HL-60 (cell line): ENCODE measurements around the gene ALDH1L1.

Source experiments
- GABPA ChIP-seq: IDR thresholded peaks from 2 replicates; pipeline ENCODE4 v1.6.1; 2012; ENCODE audit warnings: low read depth
- POLR2AphosphoS5 ChIP-seq: IDR thresholded peaks from 2 replicates; pipeline ENCODE4 v1.6.1; 2012; ENCODE audit warnings: low read depth
- SPI1 ChIP-seq: IDR thresholded peaks from 2 replicates; pipeline ENCODE4 v1.6.1; 2012; ENCODE audit warnings: low read depth, mild to moderate bottlenecking, borderline replicate concordance
- TF ChIP-seq, protein P1 (sequence below): IDR thresholded peaks from one replicate; pipeline ENCODE4 v1.5.1; 2011; ENCODE audit warnings: low read length, control low read depth, inconsistent platforms; ENCODE audit not compliant: insufficient read depth
- TF ChIP-seq, protein P2 (sequence below): IDR thresholded peaks from 2 replicates; pipeline ENCODE4 v1.6.1; 2012; ENCODE audit warnings: low read depth; ENCODE audit not compliant: insufficient replicate concordance

DNA sequence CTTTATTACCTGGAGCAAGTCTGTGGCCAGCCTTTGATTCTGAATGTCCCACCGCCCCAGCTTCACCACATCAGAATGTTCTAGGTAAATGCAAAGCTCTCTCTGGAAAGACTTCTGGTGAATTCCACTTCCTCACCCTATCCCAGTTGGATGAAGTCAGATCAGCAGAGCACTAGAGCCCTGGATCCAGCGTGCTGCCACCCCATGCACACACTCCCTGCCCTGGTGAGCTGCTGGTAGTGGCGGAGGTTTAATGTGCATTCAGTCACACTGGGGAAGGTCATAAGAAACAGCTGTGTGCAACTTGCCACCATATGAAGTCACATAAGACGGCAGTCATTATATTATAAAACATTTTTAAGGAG lies 80.1 kb downstream of the ALDH1L1 start:
- TF ChIP-seq, protein P1, sequence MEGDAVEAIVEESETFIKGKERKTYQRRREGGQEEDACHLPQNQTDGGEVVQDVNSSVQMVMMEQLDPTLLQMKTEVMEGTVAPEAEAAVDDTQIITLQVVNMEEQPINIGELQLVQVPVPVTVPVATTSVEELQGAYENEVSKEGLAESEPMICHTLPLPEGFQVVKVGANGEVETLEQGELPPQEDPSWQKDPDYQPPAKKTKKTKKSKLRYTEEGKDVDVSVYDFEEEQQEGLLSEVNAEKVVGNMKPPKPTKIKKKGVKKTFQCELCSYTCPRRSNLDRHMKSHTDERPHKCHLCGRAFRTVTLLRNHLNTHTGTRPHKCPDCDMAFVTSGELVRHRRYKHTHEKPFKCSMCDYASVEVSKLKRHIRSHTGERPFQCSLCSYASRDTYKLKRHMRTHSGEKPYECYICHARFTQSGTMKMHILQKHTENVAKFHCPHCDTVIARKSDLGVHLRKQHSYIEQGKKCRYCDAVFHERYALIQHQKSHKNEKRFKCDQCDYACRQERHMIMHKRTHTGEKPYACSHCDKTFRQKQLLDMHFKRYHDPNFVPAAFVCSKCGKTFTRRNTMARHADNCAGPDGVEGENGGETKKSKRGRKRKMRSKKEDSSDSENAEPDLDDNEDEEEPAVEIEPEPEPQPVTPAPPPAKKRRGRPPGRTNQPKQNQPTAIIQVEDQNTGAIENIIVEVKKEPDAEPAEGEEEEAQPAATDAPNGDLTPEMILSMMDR: no peak
- TF ChIP-seq, protein P2, sequence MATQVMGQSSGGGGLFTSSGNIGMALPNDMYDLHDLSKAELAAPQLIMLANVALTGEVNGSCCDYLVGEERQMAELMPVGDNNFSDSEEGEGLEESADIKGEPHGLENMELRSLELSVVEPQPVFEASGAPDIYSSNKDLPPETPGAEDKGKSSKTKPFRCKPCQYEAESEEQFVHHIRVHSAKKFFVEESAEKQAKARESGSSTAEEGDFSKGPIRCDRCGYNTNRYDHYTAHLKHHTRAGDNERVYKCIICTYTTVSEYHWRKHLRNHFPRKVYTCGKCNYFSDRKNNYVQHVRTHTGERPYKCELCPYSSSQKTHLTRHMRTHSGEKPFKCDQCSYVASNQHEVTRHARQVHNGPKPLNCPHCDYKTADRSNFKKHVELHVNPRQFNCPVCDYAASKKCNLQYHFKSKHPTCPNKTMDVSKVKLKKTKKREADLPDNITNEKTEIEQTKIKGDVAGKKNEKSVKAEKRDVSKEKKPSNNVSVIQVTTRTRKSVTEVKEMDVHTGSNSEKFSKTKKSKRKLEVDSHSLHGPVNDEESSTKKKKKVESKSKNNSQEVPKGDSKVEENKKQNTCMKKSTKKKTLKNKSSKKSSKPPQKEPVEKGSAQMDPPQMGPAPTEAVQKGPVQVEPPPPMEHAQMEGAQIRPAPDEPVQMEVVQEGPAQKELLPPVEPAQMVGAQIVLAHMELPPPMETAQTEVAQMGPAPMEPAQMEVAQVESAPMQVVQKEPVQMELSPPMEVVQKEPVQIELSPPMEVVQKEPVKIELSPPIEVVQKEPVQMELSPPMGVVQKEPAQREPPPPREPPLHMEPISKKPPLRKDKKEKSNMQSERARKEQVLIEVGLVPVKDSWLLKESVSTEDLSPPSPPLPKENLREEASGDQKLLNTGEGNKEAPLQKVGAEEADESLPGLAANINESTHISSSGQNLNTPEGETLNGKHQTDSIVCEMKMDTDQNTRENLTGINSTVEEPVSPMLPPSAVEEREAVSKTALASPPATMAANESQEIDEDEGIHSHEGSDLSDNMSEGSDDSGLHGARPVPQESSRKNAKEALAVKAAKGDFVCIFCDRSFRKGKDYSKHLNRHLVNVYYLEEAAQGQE: no peak
- no peak for TF ChIP-seq POLR2AphosphoS5
- no peak for TF ChIP-seq GABPA
- TF ChIP-seq SPI1: no peak
